Measurements from ENCODE around the gene GRM2. TPM values are rescaled to one million over a fixed set of nuclear protein-coding genes. Genes with fewer than 3 reads are reported as not detected.

The GRM2 gene
- total and polyA plus RNA-seq, 2 of the 8 experiments (the other 6 are each of a cell fraction or from before 2014, with no cell fraction given) = 3.9 to 10.5 TPM

- Histone ChIP-seq H3K4ac (replicated peaks; ENCODE audit: insufficient read length, low read depth, low read length) (no peak overlapping the region), H2BK120ac (replicated peaks; ENCODE audit: low read depth, low read length) (no peak overlapping the region), H4K8ac (ENCODE audit: extremely low read depth, insufficient read depth, low read length) (peak overlapping the region; percentile 35; the same call in 1 of the 2 replicates), H4K5ac (ENCODE audit: insufficient read length, low read depth, low read length) (no peak overlapping the region), H3K18ac (ENCODE audit: extremely low read depth, low read length) (no peak overlapping the region), H2AK5ac (ENCODE audit: low read depth, low read length) (no peak overlapping the region), H3K79me1 (ENCODE audit: low read depth, low read length) (no peaks in the 10 kb centered on the region), H3K23me2 (ENCODE audit: low read depth, low read length) (peaks cover 11% of the 10 kb centered on the region; the same call in 1 of the 2 replicates), H2BK15ac (ENCODE audit: low read length) (no peak overlapping the region), H3K9ac (replicated peaks in 1 of 4; ENCODE audit: extremely low read depth in 1 of 4, low read depth in 3 of 4, low read length in 3 of 4) (no peak overlapping the region; a peak in 1 of 7 replicates), H3K56ac (replicated peaks; ENCODE audit: insufficient read length, low read depth, low read length) (no peak overlapping the region), H3K9me3 (ENCODE audit: insufficient read depth in 2 of 2, low read depth in 1 of 2, low read length in 1 of 2) (no peaks in the 10 kb centered on the region), H3K4me3 (ENCODE audit: extremely low read depth in 1 of 4, insufficient read depth in 2 of 4, low read depth in 3 of 4, low read length in 4 of 4) (no peak overlapping the region), H3K27ac (ENCODE audit: low read depth, low read length) (no peak overlapping the region), H2BK20ac (ENCODE audit: low read length) (no peak overlapping the region), H4K20me1 (replicated peaks in 1 of 2; ENCODE audit: control insufficient read depth in 1 of 2, insufficient read depth in 2 of 2, low read length in 2 of 2) (peaks cover 2 to 15% of the 10 kb centered on the region in 2 experiments), H3K27me3 (replicated peaks in 1 of 4; ENCODE audit: control insufficient read depth in 3 of 4, extremely low read depth in 1 of 4, insufficient read depth in 3 of 4, low read length in 3 of 4) (peaks cover 13 to 24% (median 23%) of the 10 kb centered on the region in 4 experiments; a peak in 6 of 7 replicates), H2AFZ (ENCODE audit: low read length) (no peak overlapping the region), H2BK5ac (ENCODE audit: low read depth, low read length) (no peak overlapping the region), H3K4me1 (replicated peaks in 1 of 4; ENCODE audit: control insufficient read depth in 3 of 4, insufficient read depth in 4 of 4, low read length in 3 of 4) (peaks cover 0 to 8% (median 3%) of the 10 kb centered on the region in 4 experiments; a peak in 3 of 7 replicates), H4K91ac (replicated peaks; ENCODE audit: insufficient read length, low read length) (no peak overlapping the region), H3K4me2 (ENCODE audit: insufficient read depth in 1 of 2, low read depth in 2 of 2, low read length in 2 of 2) (no peak overlapping the region), H2BK12ac (ENCODE audit: low read depth, low read length) (no peak overlapping the region), H3K23ac (ENCODE audit: insufficient read length) (no peak overlapping the region), H3K36me3 (ENCODE audit: control insufficient read depth in 2 of 4, insufficient read depth in 4 of 4, low read length in 3 of 4) (no peaks in the 10 kb centered on the region), H3K79me2 (ENCODE audit: control insufficient read depth in 1 of 2, insufficient read depth in 2 of 2, low read length in 2 of 2) (no peaks in the 10 kb centered on the region), H3K14ac (ENCODE audit: insufficient read length) (no peak overlapping the region)
- POLR2A ChIA-PET (ENCODE audit: partially characterized antibody) = interaction anchor here (0.7 kb wide), 1 partner anchor 86 kb away, joined by 3 read pairs; no protein-coding TSS in a partner anchor
- CTCF ChIA-PET (ENCODE audit: partially characterized antibody) = interaction anchor here (0.8 to 5.1 kb wide), 14 partner anchors 9 to 209 kb away, joined by 3 to 43 read pairs (median 4); no protein-coding TSS in a partner anchor
- TF ChIP-seq E2F6 (IDR thresholded peaks at IDR 0.05) (no peak), RAD21 (IDR thresholded peaks at IDR 0.05 in 1 of 2, conservative IDR thresholded peaks at IDR 0.05 in 1 of 2; ENCODE audit: low read depth in 2 of 2, low read length in 2 of 2) (peak; percentile 63 to 70), CREB1 (IDR thresholded peaks at IDR 0.05) (no peak), CTCF (IDR thresholded peaks at IDR 0.05; ENCODE audit: control extremely low read depth in 1 of 3, insufficient read depth in 1 of 3, low read depth in 1 of 3, low read length in 3 of 3) (peak in 2 of 3 experiments; percentile 65 to 69; a peak in 3 of 4 replicates)
- FAIRE-seq = no peak
- WGBS, 2 experiments (ENCODE audit: extremely low coverage in 1 of 2, insufficient coverage in 1 of 2, insufficient read length in 1 of 2, insufficient replicate concordance in 2 of 2, low coverage in 1 of 2, low lambda C conversion rate in 2 of 2, missing lambda C conversion rate in 1 of 2) = 85% methylated on average over 10 of the region's 10 CpGs; no CpG with 5 or more reads in 1 of the 2 experiments
- DNase-seq (ENCODE audit: low read depth in 1 of 2, low spot score in 2 of 2) = no peak
Measured at GRCh38 chr3:51710631-51711351, 3.9 kb downstream of the GRM2 start.

Data from H1 (cell line).